ENCODE data around the gene ACOX2. TPM values are rescaled to one million over a fixed set of nuclear protein-coding genes. Genes with fewer than 3 reads are reported as not detected.

Gene ACOX2
- total and polyA plus RNA-seq, 2 donors (not counting 3 experiments of a cell fraction or from before 2014, with no cell fraction given): 1.5 to 10.5 TPM

GRCh38 chr3:58562498-58562897 is 25.5 kb upstream of the ACOX2 start:
- POLR2A ChIA-PET: no interaction called here
- no peaks in the 10 kb centered on the region for H3K9me1 ChIP-seq (replicated peaks; ENCODE audit: control insufficient read depth, extremely low read depth, insufficient read depth, low read length)
- dilution Hi-C loops (cut with MboI; ENCODE audit: extremely low pct_ligation_motif_present, low sequenced_read_pairs): no loop called here
- BruUV-seq (replicated peaks): no TSS peak
- TF ChIP-seq MYC (IDR thresholded peaks at IDR 0.05; ENCODE audit: low read depth, low read length) (no peak), CTCF (IDR thresholded peaks at IDR 0.05; ENCODE audit: extremely low read depth in 1 of 2, insufficient read depth in 1 of 2, low read depth in 1 of 2, low read length in 2 of 2) (no peak), FOS (IDR thresholded peaks at IDR 0.05; ENCODE audit: borderline replicate concordance, insufficient read depth, low read length) (no peak), MAX (IDR thresholded peaks at IDR 0.05; ENCODE audit: insufficient read depth, insufficient read length) (no peak)
- no peak overlapping the region for H3K27ac ChIP-seq (ENCODE audit: insufficient read depth, low read depth, low read length)
- no peaks in the 10 kb centered on the region for H3K79me2 ChIP-seq (ENCODE audit: control insufficient read depth, insufficient read depth, low read length)
- no peaks in the 10 kb centered on the region for H3K36me3 ChIP-seq (ENCODE audit: control insufficient read depth in 2 of 2, extremely low read depth in 1 of 2, insufficient read depth in 2 of 2, low read length in 2 of 2)
- CTCF ChIA-PET: interaction anchor here (10.4 kb wide), 1 partner anchor 67 kb away, joined by 442 read pairs; no protein-coding TSS in a partner anchor
- H3K27me3 ChIP-seq (ENCODE audit: control insufficient read depth in 2 of 2, insufficient read depth in 2 of 2, low read length in 2 of 2): no peaks in the 10 kb centered on the region
- H3K9me3 ChIP-seq (replicated peaks; ENCODE audit: control insufficient read depth, insufficient read depth, low read length): no peaks in the 10 kb centered on the region
- H3K9ac ChIP-seq (replicated peaks; ENCODE audit: extremely low read depth, insufficient read depth, low read length): no peak overlapping the region
- no peak overlapping the region for H3K4me2 ChIP-seq (ENCODE audit: insufficient read depth, low read length)
- FAIRE-seq: no peak
- no peak overlapping the region for H3K4me3 ChIP-seq (replicated peaks in 1 of 3; ENCODE audit: insufficient read depth in 1 of 3, low read depth in 1 of 3, low read length in 3 of 3)
- intact Hi-C loops (cut with micrococcal nuclease): loop anchor here (5.0 to 10.0 kb wide), 3 partner anchors 262 to 650 kb away; no protein-coding TSS in a partner anchor
- no peak for DNase-seq (ENCODE audit: low read depth, low spot score)
- H2AFZ ChIP-seq (ENCODE audit: low read depth, low read length): no peak overlapping the region
- H3K4me1 ChIP-seq (ENCODE audit: control insufficient read depth, extremely low read depth, insufficient read depth, low read length): peaks cover 35% of the 10 kb centered on the region
- H4K20me1 ChIP-seq (replicated peaks; ENCODE audit: control insufficient read depth, extremely low read depth, insufficient read depth, low read length): no peaks in the 10 kb centered on the region

GRCh38 chr3:58560771-58561311 is 23.9 kb upstream of the ACOX2 start:
- H3K27me3 ChIP-seq (ENCODE audit: control insufficient read depth in 2 of 2, insufficient read depth in 2 of 2, low read length in 2 of 2): no peaks in the 10 kb centered on the region
- DNase-seq (ENCODE audit: low read depth, low spot score) (peak; percentile 91), FAIRE-seq (peak; percentile 93)
- no peaks in the 10 kb centered on the region for H3K79me2 ChIP-seq (ENCODE audit: control insufficient read depth, insufficient read depth, low read length)
- no peaks in the 10 kb centered on the region for H3K9me1 ChIP-seq (replicated peaks; ENCODE audit: control insufficient read depth, extremely low read depth, insufficient read depth, low read length)
- intact Hi-C loops (cut with micrococcal nuclease): loop anchor here (1.0 to 10.0 kb wide), 7 partner anchors 68 to 1296 kb away; no protein-coding TSS in a partner anchor
- BruUV-seq (replicated peaks): no TSS peak
- H3K27ac ChIP-seq (ENCODE audit: insufficient read depth, low read depth, low read length): peak overlapping the region; percentile 45
- TF ChIP-seq CTCF (IDR thresholded peaks at IDR 0.05; ENCODE audit: extremely low read depth in 1 of 2, insufficient read depth in 1 of 2, low read depth in 1 of 2, low read length in 2 of 2) (peak; percentile 58 to 71), MYC (IDR thresholded peaks at IDR 0.05; ENCODE audit: low read depth, low read length) (no peak), FOS (IDR thresholded peaks at IDR 0.05; ENCODE audit: borderline replicate concordance, insufficient read depth, low read length) (peak; percentile 30), EZH2 (IDR thresholded peaks at IDR 0.05; ENCODE audit: borderline replicate concordance, low read depth, low read length, severe bottlenecking) (no peak), GATA2 (IDR thresholded peaks at IDR 0.05; ENCODE audit: insufficient read depth, insufficient read length, low read depth, low read length) (no peak), MAX (IDR thresholded peaks at IDR 0.05; ENCODE audit: insufficient read depth, insufficient read length) (peak; percentile 26), POLR2AphosphoS5 (IDR thresholded peaks at IDR 0.05; ENCODE audit: insufficient read depth, low read depth, low read length) (peak; percentile 80), POLR2A (IDR thresholded peaks at IDR 0.05; ENCODE audit: low read depth, low read length) (peak; percentile 40), JUN (IDR thresholded peaks at IDR 0.05; ENCODE audit: borderline replicate concordance, insufficient read depth, insufficient read length, low read depth) (peak; percentile 77)
- H3K4me3 ChIP-seq (replicated peaks in 1 of 3; ENCODE audit: insufficient read depth in 1 of 3, low read depth in 1 of 3, low read length in 3 of 3): no peak overlapping the region
- H2AFZ ChIP-seq (ENCODE audit: low read depth, low read length): no peak overlapping the region
- dilution Hi-C loops (cut with MboI; ENCODE audit: extremely low pct_ligation_motif_present, low sequenced_read_pairs): no loop called here
- H3K4me2 ChIP-seq (ENCODE audit: insufficient read depth, low read length): no peak overlapping the region
- H4K20me1 ChIP-seq (replicated peaks; ENCODE audit: control insufficient read depth, extremely low read depth, insufficient read depth, low read length): no peaks in the 10 kb centered on the region
- no peaks in the 10 kb centered on the region for H3K9me3 ChIP-seq (replicated peaks; ENCODE audit: control insufficient read depth, insufficient read depth, low read length)
- ChIA-PET CTCF (interaction anchor here (0.7 to 6.6 kb wide), 15 partner anchors 9 to 1297 kb away, joined by 3 to 132 read pairs (median 7); partner anchors contain the start of genes FAM107A, FAM3D, HTD2 and RPP14), POLR2A (no interaction called here)
- no peak overlapping the region for H3K9ac ChIP-seq (replicated peaks; ENCODE audit: extremely low read depth, insufficient read depth, low read length)
- peaks cover 35% of the 10 kb centered on the region for H3K4me1 ChIP-seq (ENCODE audit: control insufficient read depth, extremely low read depth, insufficient read depth, low read length)
- H3K36me3 ChIP-seq (ENCODE audit: control insufficient read depth in 2 of 2, extremely low read depth in 1 of 2, insufficient read depth in 2 of 2, low read length in 2 of 2): no peaks in the 10 kb centered on the region
